Stimulated activated naive B cell treated with anti-CD40 and anti-IgM and Interleukin-4, amounts not matched to agents 10 μg/mL and 1 μg/mL and 100 μg/mL, for 72 hours (primary cell): ENCODE data around the gene ZNG1A.
"Not testable (repeated sequence)": the region's sequence is repeated elsewhere in the genome, so short reads cannot be mapped to it uniquely, and the experiment has no call there.

Source experiments
- ATAC-seq, 2 donors: fragments of 150-1000 bp; cut with Tn5 transposase; replicated peaks; 2 replicates each; pipeline ENCODE4 v1.10.0; 2021; ENCODE audit warnings: moderate library complexity in 1 of 2
- DNase-seq: peaks from one replicate; pipeline ENCODE4 v3.0.0; 2021
- H3K27ac Mint-ChIP-seq: one replicate; pipeline ENCODE4 v1.8.0; 2022; ENCODE audit warnings: mild to moderate bottlenecking, mixed read lengths
- H3K27me3 Mint-ChIP-seq, 2 donors: one replicate each; pipeline ENCODE4 v1.8.0; 2022; ENCODE audit warnings: mixed read lengths in 2 of 2
- H3K36me3 Mint-ChIP-seq, 2 donors: one replicate each; pipeline ENCODE4 v1.8.0; 2022; ENCODE audit warnings: mixed read lengths in 2 of 2, mild to moderate bottlenecking in 1 of 2
- H3K4me1 Mint-ChIP-seq, 2 donors: one replicate each; pipeline ENCODE4 v1.8.0; 2022; ENCODE audit warnings: mixed read lengths in 2 of 2, mild to moderate bottlenecking in 1 of 2
- H3K4me3 Mint-ChIP-seq, 2 donors: one replicate each; pipeline ENCODE4 v1.8.0; 2022; ENCODE audit warnings: mild to moderate bottlenecking in 2 of 2, mixed read lengths in 2 of 2, moderate library complexity in 1 of 2
- H3K9me3 Mint-ChIP-seq, 2 donors: one replicate each; pipeline ENCODE4 v1.8.0; 2022; ENCODE audit warnings: mixed read lengths in 2 of 2, mild to moderate bottlenecking in 1 of 2

ZNG1A gene

DNA sequence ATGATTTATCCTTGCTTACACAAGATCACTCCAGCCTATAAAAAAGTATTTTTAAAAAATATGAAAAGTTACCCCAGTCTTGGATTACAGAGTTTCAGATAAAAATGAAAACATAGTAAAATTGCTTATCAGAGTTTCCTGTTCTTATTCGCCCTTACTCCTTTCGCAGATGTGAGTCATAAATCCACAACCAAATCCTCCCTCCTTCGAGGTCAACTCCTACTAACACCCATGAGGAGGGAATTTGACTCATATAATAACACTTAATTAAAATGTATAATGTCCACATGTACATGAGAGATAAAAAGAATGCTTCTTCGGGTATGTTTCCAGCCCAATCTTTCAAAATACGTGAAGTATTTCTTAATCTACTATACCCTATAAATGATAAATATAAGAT is 84.5 kb downstream of the ZNG1A start:
- not testable (repeated sequence) for H3K4me1 Mint-ChIP-seq, H3K27ac Mint-ChIP-seq, DNase-seq, H3K9me3 Mint-ChIP-seq, ATAC-seq, H3K36me3 Mint-ChIP-seq, H3K4me3 Mint-ChIP-seq, H3K27me3 Mint-ChIP-seq

DNA sequence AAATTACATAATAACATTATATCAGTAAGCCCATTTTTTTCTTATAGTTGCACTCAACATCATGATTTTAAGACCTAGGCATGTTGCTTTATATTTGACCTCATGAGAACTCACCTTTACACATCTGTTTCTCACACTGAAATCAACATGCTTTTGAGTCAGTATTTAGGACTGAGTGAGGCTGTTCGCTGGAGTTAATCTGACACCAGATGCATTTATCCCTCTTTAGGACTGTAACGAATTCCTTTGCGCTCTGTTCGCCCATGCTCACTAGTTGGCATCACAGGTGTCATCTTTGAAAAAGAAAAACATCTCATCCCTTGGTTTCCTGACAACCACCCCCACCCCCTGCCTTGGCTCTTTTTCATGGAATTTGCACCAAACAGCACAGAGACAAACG is 84.9 kb downstream of the ZNG1A start:
- ATAC-seq, DNase-seq, H3K27ac Mint-ChIP-seq, H3K36me3 Mint-ChIP-seq, H3K9me3 Mint-ChIP-seq, H3K4me1 Mint-ChIP-seq, H3K4me3 Mint-ChIP-seq, H3K27me3 Mint-ChIP-seq: not testable (repeated sequence)

GRCh38 chr9:90851-91250 is 88.0 kb downstream of the ZNG1A start:
- H3K27ac Mint-ChIP-seq, H3K4me3 Mint-ChIP-seq, DNase-seq, H3K9me3 Mint-ChIP-seq, H3K36me3 Mint-ChIP-seq, H3K27me3 Mint-ChIP-seq, H3K4me1 Mint-ChIP-seq, ATAC-seq: not testable (repeated sequence)

DNA sequence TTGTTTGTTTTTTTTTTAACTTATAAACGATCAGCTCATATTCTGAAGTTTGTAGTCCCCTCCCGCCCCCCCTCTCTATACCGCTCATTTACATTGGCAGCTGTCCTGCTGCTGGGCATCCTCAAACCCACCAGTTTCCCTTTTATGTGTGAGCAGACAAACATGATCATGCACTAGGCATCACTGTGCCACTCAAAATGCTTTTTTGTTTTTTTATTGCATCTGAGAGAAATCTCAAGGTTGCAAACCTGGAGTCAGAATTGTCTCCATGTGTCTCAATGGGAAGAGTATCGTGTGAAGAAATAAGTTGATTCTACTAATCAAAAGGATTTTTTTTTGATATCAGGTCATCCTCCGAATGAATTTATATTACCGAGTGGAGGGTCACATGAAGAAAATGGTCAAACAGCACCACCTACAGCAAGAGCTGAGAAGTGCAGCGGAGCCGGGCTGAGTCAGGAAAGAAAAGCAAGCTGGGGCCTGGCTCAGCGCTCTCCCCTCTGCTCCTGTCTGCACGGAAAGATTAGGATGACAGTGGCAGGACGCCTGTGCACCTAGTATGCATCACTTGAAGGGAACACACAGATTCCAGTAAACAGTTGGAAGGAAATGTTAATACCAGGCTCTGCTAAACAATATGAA is 90.3 kb downstream of the ZNG1A start:
- not testable (repeated sequence) for H3K27ac Mint-ChIP-seq, DNase-seq, H3K9me3 Mint-ChIP-seq, H3K4me1 Mint-ChIP-seq, H3K4me3 Mint-ChIP-seq, H3K27me3 Mint-ChIP-seq, H3K36me3 Mint-ChIP-seq
- ATAC-seq = peak; percentile 80 to 88

DNA sequence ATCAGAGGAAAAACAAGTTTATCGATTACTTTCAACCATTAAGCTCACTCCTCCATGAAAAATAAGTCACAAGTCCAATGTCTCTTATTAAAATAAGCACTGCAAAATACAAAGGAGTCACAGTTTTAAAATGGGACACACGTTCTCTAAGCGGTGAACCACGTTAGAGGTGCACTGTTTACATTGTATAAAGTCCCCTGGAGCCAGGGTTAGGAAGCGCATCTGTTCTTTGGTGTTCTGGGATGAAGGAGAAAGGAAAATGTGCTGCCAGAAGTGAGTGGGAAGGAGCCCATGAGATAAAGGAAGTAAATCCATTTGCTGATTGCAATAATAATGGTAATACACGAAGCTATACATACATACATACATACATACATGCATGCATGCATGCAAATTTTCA is 91.0 kb downstream of the ZNG1A start:
- not testable (repeated sequence) for H3K4me1 Mint-ChIP-seq, H3K9me3 Mint-ChIP-seq, H3K4me3 Mint-ChIP-seq, H3K27ac Mint-ChIP-seq, H3K27me3 Mint-ChIP-seq, DNase-seq, ATAC-seq, H3K36me3 Mint-ChIP-seq

DNA sequence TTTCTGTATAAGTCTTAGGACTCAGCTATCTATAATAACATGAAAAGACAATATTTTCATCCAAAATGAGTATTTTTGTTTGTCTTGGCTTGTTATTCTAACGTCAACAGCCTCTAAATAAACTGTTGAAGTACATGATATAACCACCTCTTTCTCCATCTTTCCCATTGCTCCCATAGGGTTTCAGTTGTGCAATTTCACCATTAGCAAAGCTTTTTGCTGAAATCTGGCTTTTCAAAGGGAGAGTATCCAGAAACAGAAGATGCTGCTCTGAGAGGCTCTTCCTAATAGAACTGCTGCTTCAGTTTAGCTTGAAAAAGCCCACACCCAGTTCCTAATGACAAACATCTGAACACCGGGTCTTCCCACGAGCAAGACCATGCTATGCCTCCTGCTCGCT is 91.8 kb downstream of the ZNG1A start:
- not testable (repeated sequence) for ATAC-seq, H3K27me3 Mint-ChIP-seq, H3K9me3 Mint-ChIP-seq, DNase-seq, H3K4me3 Mint-ChIP-seq, H3K36me3 Mint-ChIP-seq, H3K27ac Mint-ChIP-seq, H3K4me1 Mint-ChIP-seq

DNA sequence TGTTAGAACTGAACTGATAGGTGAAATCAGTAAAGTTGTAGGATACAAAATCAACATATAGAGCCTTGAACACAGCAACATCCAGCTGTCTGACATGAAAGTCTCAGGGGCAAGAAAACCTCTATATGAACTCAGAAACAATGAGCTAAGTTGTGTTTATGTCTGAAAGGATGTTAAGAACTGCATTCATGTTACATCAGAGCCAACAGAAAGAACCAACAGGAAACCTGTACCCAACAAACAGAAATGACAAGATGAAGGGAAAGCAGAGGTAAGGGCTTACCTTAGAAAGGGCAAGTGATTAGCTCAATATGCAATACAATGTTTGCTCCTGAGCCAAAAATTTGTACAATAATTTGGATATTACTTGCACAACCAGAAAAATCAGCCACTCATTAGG is 92.2 kb downstream of the ZNG1A start:
- not testable (repeated sequence) for H3K4me1 Mint-ChIP-seq, DNase-seq, H3K27me3 Mint-ChIP-seq, H3K9me3 Mint-ChIP-seq, H3K4me3 Mint-ChIP-seq, ATAC-seq, H3K36me3 Mint-ChIP-seq, H3K27ac Mint-ChIP-seq

GRCh38 chr9:82932-83689 is 95.7 kb downstream of the ZNG1A start:
- not testable (repeated sequence) for H3K9me3 Mint-ChIP-seq, H3K27ac Mint-ChIP-seq, H3K4me1 Mint-ChIP-seq, H3K36me3 Mint-ChIP-seq, ATAC-seq, DNase-seq, H3K27me3 Mint-ChIP-seq, H3K4me3 Mint-ChIP-seq

- not testable (repeated sequence) for H3K36me3 Mint-ChIP-seq, DNase-seq, H3K9me3 Mint-ChIP-seq, H3K4me1 Mint-ChIP-seq, H3K27ac Mint-ChIP-seq, H3K27me3 Mint-ChIP-seq, ATAC-seq, H3K4me3 Mint-ChIP-seq
Observed at GRCh38 chr9:78333-78732, 100.5 kb downstream of the ZNG1A start.

DNA sequence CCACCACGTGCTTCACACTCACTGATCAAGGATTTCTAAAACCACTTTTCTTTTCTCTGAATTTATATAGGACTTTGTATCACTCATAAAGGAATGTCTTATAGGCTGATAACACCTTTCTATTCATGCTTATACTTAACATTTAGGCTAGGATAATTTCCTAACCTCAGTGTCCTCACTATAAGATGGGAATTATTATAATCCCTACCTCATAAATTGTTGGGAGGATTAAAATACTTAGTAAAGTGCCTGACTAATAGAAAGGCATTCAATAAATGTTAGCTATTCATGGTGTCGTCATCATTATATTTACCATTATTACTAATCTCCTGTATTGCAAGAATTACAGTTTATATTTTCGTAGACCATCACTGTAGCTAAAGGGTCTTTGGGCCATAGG is 102.5 kb downstream of the ZNG1A start:
- not testable (repeated sequence) for DNase-seq, H3K27ac Mint-ChIP-seq, H3K4me1 Mint-ChIP-seq, H3K9me3 Mint-ChIP-seq, H3K4me3 Mint-ChIP-seq, H3K36me3 Mint-ChIP-seq, ATAC-seq
- peaks cover 4 to 17% of the 10 kb centered on the region in 2 donors for H3K27me3 Mint-ChIP-seq

GRCh38 chr9:73900-74525 is 104.8 kb downstream of the ZNG1A start:
- Mint-ChIP-seq H3K27me3 (peaks cover 4 to 17% of the 10 kb centered on the region in 2 donors), H3K4me3 (peak overlapping the region; percentile 62 to 66)
- not testable (repeated sequence) for H3K9me3 Mint-ChIP-seq, H3K36me3 Mint-ChIP-seq, DNase-seq, H3K27ac Mint-ChIP-seq, ATAC-seq, H3K4me1 Mint-ChIP-seq

DNA sequence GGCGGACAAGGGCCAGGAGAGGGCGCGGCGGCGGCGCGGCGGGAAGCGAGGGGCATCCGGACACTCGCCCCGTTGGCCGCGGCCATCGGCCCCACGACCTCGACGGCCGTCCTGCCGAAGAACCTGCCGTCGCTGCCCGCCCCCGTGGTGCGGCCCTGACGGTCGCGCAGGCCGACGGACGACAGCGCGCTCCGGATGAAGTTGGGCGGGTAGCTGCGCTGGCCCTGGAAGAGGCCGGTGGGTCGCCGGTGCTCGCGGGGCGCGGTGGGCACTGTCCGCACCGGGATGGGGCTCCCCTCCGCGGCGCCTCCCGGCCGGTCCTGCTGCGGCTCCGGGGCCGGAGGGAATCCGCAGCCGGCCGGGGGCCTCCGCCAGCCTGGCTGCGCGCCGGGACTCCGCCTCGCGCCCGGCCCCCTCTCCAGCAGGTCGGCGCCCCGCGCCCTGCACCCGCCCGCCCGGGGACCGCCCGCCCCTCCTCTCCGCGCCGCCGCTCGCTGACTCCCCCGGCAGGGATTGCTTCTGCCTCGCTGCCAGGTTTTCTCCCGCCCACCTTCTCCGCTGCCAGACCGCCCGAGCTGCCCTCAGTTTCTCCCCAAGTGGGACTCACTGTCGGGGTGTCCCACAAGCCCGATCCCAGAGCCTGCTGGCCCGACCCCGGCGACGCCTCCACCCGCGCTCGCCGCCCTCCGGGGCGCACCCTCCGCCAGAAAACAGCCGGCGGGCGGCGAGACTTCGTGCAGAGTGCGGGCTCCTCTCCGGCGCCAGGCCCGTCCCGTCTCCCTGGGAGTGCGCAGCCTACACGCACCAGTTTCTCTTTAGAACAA is 105.6 kb downstream of the ZNG1A start:
- peak in 1 of 2 donors; percentile 41 for ATAC-seq
- Mint-ChIP-seq H3K4me3 (peak overlapping the region in 1 of 2 donors; percentile 66), H3K27me3 (peaks cover 4 to 17% of the 10 kb centered on the region in 2 donors)
- H3K4me1 Mint-ChIP-seq, H3K36me3 Mint-ChIP-seq, H3K9me3 Mint-ChIP-seq, H3K27ac Mint-ChIP-seq, DNase-seq: not testable (repeated sequence)
